Lower leg skin (tissue), 4 donors: Measurements from ENCODE around the gene DHX32. TPM values are rescaled to one million over a fixed set of nuclear protein-coding genes. Genes with fewer than 3 reads are reported as not detected.

Experiments used
- DNase-seq, 2 donors: peaks; one replicate each; pipeline ENCODE4 v3.0.0-alpha.2; 2019; ENCODE audit warnings: low spot score in 2 of 2
- H3K4me3 ChIP-seq: fragments of 200-600 bp; sonication (generic); 2 replicates; pipeline ENCODE4 v1.5.1; 2017; ENCODE audit warnings: mild to moderate bottlenecking, low read depth; ENCODE audit not compliant: poor library complexity, severe bottlenecking
- CTCF ChIP-seq, 3 donors: fragments of 450-650 bp; IDR thresholded peaks; one replicate each; pipeline ENCODE4 v1.5.1; 2016; ENCODE audit warnings: antibody characterized with exemption in 3 of 3, mild to moderate bottlenecking in 3 of 3, moderate library complexity in 2 of 3
- POLR2A ChIP-seq, 2 donors: fragments of 450-650 bp; IDR thresholded peaks; one replicate each; pipeline ENCODE4 v1.6.1; 2016 to 2017; ENCODE audit warnings: antibody characterized with exemption in 2 of 2, mild to moderate bottlenecking in 1 of 2, moderate library complexity in 1 of 2
- WGBS, 2 donors: methylation state at CpG; one replicate each; pipeline ENCODE4 v1.1.5; 2018; 5-methylcytosine and 5-hydroxymethylcytosine counted together
- intact Hi-C: fragments of 100-400 bp; cut with DNase I; formaldehyde crosslinking; loops from one replicate; pipeline ENCODE4 v1.15.0; 2023; ENCODE audit warnings: low total_unique reads
- total RNA-seq, 4 donors: library from RNA; depleted of rRNA; stranded (reverse); fragments of >200 nt; gene quantifications; one replicate each; pipeline ENCODE4 v1.1.0, GENCODE V29; 2016

Gene DHX32
- total RNA-seq, 4 donors from 2014 or later, result 43.4 to 68.2 (median 55.5) TPM

DNA sequence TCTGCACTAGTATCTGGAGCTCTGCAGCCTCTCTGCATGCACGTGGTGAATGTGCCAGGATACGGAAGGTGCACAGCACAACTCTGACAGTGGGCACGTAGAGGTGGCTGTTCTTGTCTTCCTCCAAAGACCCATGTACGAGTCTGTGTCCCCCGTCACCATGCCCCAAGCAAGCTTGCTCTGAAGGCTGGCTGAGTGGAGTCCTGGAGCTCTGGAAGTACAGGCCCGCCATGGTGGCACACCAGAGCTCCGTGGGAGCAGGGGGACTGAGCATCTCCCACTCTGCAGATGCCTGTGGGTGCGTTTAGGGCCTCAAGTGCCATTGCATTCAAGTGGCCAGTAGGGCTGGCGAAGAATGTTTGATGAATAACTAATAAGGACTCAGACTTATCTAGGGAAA lies 40.7 kb downstream of the DHX32 start:
- no peak for DNase-seq
- intact Hi-C loops, result no loop called here
- 89 to 94% methylated on average over 9 of the region's 9 CpGs for WGBS, 2 donors
- no peak overlapping the region for H3K4me3 ChIP-seq
- no peak for TF ChIP-seq POLR2A (IDR thresholded peaks at IDR 0.05)

- H3K4me3 ChIP-seq, result no peak overlapping the region
- intact Hi-C loops, result no loop called here
- 84 to 85% methylated on average over 9 of the region's 9 CpGs for WGBS, 2 donors
- no peak for TF ChIP-seq POLR2A (IDR thresholded peaks at IDR 0.05)
- DNase-seq, result no peak
Measured at GRCh38 chr10:125838802-125839575, 42.1 kb downstream of the DHX32 start.

DNA sequence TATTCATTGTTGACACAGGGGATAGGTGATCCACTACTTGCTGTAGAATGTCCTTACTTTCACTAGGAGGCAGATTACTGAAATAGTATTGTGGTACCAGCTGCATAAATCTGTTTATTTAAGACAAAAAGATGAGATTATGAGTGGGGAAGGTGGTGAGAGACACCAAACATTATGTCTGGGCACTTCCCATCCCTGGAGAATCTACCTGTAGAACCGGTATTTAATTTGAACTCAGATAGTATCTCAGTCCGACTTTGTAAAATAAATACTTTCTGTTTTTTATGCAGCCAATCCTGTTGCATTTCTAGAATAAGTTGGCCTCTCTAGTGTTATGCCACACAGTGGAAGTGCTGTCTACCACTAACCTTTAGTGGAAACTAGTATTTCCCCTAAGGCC lies 44.3 kb downstream of the DHX32 start:
- no peak overlapping the region for H3K4me3 ChIP-seq
- TF ChIP-seq CTCF (IDR thresholded peaks at IDR 0.05) (no peak), POLR2A (IDR thresholded peaks at IDR 0.05) (no peak)
- WGBS, 2 donors, result 54 to 58% methylated on average over 2 of the region's 2 CpGs
- DNase-seq, result no peak
- intact Hi-C loops, result no loop called here

GRCh38 chr10:125828311-125828710 lies 52.8 kb downstream of the DHX32 start:
- WGBS, 2 donors, result 90% methylated on average over 5 of the region's 5 CpGs

DNA sequence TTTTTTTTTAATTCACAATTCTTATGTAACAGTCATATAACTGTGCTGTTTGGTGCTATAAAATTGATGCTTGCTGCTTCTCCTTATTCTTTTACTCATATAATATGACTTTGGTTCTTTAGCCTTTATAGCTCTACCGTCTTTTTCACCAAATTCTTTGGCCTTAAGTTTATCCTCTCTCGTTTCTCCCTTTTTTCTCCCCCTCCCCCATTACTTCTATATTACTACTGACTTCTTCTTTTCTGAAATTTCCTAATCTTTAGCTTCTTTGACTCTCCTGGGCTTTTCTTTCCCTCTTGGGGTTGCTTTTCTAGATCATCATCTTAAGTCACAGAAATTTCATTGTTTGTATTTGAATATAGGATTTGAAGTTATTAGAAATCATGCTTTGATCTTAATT lies 54.0 kb downstream of the DHX32 start:
- 83 to 92% methylated on average over 2 of the region's 2 CpGs for WGBS, 2 donors
- no peak for DNase-seq
- intact Hi-C loops, result no loop called here
- H3K4me3 ChIP-seq, result no peak overlapping the region
- no peak for TF ChIP-seq POLR2A (IDR thresholded peaks at IDR 0.05)
- no peak for TF ChIP-seq CTCF (IDR thresholded peaks at IDR 0.05)

More at GRCh38 chr10:125828311-125828710, 52.8 kb downstream of the DHX32 start:
- intact Hi-C loops, result no loop called here
- TF ChIP-seq POLR2A (IDR thresholded peaks at IDR 0.05) (no peak), CTCF (IDR thresholded peaks at IDR 0.05) (no peak)
- DNase-seq, result no peak
- no peak overlapping the region for H3K4me3 ChIP-seq

GRCh38 chr10:125824736-125825135 lies 56.4 kb downstream of the DHX32 start:
- DNase-seq, result no peak
- TF ChIP-seq POLR2A (IDR thresholded peaks at IDR 0.05) (no peak), CTCF (IDR thresholded peaks at IDR 0.05) (no peak)
- intact Hi-C loops, result no loop called here
- 73 to 83% methylated on average over 1 of the region's 1 CpG for WGBS, 2 donors
- no peak overlapping the region for H3K4me3 ChIP-seq
